NCI-H146 treated with DMSO at 0.1 percent for 48 hours (cell line): Measurements from ENCODE around the gene MMP20.
"Not testable (repeated sequence)": the region's sequence is repeated elsewhere in the genome, so short reads cannot be mapped to it uniquely, and the experiment has no call there.

Experiments
- DNase-seq: peaks from one replicate; lab custom pipeline; 2025; ENCODE audit not compliant: unreplicated experiment; lab: John Stamatoyannopoulos, UW

Gene MMP20, protein sequence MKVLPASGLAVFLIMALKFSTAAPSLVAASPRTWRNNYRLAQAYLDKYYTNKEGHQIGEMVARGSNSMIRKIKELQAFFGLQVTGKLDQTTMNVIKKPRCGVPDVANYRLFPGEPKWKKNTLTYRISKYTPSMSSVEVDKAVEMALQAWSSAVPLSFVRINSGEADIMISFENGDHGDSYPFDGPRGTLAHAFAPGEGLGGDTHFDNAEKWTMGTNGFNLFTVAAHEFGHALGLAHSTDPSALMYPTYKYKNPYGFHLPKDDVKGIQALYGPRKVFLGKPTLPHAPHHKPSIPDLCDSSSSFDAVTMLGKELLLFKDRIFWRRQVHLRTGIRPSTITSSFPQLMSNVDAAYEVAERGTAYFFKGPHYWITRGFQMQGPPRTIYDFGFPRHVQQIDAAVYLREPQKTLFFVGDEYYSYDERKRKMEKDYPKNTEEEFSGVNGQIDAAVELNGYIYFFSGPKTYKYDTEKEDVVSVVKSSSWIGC

GRCh38 chr11:102625177-102625576 lies at the start of gene MMP20:
MMP20 (minus strand) TSS chr11:102625332; CDS start chr11:102625319, 13 bp downstream.
- DNase-seq = no peak

DNA sequence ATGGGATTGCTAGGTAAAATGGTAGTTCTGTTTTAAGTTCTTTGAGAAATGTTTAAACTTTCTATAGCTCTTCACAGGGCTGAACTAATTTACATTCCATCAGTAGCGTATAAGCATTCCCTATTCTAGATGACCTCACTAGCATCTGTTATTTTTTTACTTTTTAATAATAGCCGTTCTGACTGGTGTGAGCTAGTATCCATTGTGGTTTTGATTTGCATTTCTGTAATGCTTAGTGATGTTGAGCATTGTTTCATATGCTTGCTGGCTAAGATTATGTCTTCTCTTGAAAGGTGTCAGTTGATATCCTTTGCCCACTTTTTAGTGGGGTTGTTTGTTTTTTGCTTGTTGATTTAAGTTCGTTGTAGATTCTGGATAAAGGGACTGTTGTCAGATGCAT lies 44.5 kb upstream of the MMP20 start:
- DNase-seq = no peak

DNA sequence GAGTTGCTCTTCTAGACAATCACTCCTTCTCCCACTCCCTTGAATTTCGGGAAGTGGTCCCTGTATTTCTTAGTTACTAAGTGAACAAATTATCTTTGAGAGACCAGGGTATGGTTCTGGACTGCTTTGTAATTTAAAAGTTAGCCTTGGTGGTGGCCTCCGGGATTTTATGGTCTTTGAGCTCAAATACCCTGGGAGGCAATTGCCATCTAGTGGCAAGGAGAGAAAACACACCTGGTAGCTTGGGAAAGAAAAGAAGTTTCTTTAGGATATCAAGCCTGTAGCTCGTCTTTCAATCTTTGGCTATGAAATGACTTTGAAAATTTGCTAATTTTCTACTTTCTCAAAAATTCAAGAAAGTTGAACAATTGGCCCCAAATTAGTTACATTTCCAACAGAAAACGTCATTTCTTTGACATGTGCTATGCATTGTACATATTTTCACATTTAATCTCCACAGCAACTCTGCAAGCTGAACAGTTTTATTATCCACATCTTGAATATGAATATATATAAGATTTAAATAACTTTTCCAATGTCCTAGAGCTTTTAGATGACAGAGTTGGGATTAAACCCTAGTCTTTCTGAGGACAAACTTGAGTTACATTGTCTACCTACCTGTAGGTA lies 41.3 kb upstream of the MMP20 start:
- DNase-seq = peak; percentile 9

DNA sequence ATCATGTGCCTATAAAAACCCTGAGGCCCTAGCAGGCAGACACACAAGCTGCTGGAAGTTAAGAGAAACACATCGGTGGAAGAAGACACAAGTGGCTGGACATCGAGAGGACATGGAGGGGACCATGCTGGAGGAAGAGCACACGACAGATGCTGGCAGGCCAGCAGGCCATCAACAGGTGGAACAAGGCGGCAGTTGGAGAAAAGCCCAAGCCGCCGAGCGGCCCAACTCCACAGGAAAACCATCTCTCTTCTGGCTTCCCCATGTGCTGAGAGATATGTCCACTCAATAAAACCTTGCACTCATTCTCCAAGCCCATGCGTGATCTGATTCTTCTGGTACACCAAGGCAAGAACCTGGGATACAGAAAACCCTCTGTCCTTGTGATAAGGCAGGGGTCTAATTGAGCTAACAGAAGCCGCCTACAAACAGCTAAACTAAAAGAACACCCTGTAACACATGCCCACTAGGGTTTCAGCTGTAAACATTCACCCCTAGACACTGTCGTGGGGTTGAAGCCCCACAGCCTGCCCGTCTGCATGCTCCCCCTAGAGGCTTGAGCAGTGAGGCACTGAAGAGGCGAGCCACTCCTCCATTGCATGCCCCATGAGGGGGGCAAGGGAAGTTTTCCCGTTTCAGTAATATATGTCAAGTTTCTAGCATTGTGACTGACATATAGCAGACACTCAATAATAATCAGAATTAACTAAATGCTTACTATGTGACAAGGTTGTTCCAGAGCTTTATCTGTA lies 39.0 kb upstream of the MMP20 start:
- DNase-seq = no peak

GRCh38 chr11:102662607-102663006 lies 37.5 kb upstream of the MMP20 start:
- DNase-seq = no peak

DNA sequence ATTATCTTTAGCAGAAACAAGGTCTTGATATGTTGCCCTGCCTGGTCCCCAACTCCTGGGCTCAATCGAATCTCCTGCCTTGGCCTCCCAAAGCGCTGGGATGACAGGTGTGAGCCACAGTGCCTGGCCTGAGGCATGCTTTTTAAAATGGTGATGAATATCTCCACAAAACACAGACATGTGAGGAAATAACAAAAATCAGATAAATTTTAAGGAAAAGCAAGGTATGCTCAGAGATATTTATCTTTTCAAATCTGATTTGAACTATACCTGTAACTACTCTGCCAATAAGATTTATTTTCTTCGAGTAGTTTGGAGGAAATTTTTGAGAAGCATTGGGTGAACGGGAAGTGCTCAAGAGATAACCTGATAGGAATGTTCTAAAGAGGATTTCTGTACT lies 35.9 kb upstream of the MMP20 start:
- no peak for DNase-seq

DNA sequence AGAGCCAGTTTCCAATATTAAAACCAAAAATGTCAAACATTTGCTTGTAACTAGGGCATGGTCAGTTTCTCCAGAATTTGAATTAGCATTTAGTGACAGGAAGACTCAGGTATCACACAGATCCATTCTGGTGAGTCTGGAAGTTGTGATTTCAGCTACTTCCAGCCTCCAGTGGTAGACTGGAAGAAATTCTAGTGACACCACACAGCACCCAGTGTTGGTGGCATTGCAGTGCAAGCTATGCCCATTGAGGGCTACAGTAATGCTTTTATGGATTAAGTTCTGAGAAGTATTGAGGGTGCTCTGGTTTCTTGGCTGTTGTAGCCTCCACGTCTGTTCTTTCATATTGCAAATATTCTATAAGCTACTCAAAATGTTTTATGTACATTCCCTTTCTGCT lies 31.4 kb upstream of the MMP20 start:
- no peak for DNase-seq

DNA sequence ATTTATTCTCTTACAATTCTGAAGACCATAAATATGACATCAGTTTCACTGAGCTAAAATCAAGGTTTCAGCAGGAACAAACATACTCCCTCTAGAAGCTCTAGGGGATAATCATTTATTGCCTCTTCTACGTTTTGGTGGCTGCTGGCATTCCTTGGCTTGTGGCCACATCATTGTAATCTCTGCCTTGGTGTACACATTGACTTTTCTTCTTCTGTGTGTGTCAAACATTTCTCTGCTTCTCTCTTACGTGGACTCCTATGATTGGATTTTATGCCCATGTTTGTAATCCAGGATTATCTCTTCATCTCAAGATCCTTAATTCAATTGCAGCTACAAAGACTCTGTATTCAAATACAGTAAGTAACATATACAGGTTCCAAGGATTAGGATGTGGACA lies 30.4 kb upstream of the MMP20 start:
- no peak for DNase-seq

DNA sequence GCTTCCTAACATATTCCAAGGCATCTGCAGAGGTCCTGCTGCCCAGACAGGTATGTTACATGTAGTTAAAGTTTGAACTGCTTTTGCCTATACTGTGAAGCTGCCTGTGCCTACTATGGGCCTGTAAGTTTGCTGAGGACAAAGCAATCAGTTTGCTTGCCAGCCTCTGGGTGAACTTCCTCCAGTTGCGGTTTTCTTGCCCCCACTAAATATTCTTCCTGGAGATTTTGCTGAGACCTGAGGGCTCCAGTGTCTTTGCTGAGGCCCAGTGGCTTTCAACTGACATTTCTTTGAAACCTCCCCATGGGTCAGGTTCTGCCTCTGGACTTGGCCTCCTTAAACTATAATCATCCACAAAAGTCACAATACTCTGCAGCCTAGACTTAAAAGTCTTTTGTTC lies 29.6 kb upstream of the MMP20 start:
- DNase-seq = no peak

DNA sequence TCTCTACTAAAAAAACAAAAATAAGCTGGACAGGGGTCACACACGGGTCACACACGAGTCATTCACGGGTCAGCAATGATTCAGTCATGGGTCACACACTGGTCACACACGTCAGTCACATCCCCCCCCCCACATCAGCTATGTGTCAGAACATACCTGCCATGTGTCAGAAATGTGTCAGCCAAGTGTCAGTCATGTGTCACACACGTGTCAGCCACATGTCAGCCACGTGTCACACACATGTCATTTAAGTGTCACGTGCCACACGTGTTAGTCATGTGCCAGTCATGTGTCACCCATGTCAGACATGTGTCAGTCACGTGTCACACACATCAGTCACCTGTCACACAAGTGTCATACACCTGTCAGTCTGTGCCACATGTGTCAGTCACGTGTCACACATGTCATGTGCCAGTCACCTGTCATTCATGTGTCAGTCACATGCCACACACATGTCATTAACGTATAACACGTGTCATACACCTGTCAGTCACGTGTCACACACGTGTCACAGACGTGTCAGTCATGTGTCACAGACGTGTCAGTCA lies 28.7 kb upstream of the MMP20 start:
- no peak for DNase-seq

DNA sequence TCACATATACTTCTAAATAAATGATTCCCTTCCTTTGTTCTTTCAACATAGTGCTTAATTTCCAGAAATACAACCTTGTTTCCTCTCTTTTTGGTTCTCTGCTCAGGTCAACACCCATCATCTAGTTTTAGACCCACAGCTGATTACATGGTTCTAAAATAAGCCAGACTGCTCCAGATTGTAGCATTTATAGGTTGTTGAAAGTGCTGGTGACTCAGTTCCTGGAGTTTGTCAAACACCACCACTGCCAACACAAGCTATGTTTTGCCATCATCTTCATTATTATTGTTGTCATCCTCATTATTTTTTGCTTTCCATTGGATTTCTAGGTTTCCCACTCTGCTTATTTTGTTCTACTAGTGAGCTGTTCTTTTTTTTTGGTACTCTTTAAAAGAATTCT lies 22.3 kb upstream of the MMP20 start:
- DNase-seq = no peak

GRCh38 chr11:102643941-102644340 lies 18.8 kb upstream of the MMP20 start:
- DNase-seq = no peak

DNA sequence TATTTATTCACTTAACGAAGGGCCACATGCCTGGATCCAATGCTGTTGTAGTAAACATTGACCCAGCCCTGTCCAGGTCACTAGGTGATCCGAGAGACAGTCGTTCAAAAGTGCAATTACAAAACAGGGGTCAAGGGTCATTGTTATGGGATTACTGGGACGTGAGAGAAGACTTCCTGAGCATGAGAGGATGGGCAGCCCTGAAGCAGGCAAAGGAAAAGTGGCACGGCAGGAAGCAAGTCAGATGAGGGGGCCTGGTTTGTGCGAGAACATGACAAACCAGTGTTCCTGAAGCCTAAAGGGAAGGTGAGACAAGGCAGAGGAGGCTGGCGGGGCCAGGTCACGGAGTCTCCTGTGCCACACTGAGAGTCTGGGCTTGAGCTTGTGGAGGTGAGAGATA lies 15.8 kb upstream of the MMP20 start:
- DNase-seq = no peak

DNA sequence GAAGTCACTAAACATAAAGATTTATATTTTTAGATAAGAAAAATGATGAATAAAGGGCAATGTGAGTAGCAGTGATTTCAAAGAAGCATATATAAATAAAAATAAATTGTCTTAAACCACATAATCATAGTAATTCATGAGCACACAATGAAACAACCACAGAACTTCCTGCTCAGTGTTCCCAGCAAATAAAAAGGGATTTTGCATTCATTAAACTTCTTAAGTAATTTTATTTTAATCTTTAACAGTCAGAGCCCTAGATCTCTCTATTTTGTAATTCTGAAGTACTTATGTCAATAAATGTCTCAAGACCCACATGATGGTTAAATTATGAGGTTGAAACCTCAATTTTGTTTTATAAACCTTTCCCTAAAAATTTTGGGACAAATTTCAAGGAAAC lies 14.5 kb upstream of the MMP20 start:
- DNase-seq = no peak

DNA sequence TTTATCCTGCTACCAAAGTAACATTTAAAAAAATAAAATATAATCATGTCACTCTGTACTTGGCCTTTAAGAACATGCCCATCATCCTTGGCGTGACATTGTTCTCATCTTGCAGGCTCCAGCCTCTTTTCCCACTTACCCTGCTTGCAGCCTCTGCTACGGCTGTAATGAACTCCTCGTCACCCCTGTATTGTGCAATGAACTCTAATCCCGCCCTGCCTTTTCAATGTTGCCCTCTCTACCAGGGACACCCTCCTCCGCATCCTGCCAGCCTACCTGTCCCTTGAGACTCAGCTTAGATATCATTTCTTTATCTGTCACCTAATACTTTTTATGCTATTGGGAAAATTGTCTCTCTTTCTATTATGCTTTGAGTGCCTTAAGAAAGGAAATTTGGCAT lies 12.6 kb upstream of the MMP20 start:
- DNase-seq = no peak

DNA sequence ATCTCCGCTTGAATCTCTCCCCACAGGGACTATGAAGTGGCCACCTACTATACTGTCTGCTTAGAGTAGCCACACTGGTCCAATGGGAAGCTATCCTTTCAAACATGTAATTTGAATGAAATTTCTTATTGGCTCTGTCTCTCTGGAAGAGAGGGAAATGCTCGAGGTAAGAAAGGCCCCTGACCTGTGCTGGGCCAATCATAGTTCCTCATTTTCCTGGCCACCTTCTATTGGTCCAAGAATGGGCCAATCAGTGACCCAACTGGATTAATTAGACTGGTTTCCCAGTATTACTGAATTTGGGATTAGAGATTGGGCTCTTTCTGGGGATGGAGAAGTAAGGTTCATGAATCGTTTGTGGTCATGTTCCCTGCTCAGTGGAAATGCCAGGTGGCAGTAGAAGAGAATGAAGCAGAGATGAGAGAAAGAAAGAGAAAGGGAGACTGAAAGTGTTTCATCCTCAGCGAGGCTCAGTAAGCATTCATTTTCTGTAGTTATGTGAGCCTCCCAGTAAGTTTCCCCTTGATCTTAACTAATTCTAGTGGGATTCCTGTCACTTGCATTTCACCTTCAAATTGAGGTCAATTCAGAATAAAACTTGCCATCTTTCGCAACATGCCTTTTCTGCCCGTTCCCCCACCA lies 8.4 kb upstream of the MMP20 start:
- no peak for DNase-seq

- DNase-seq = no peak
Observed at GRCh38 chr11:102632026-102632425, 6.9 kb upstream of the MMP20 start.

DNA sequence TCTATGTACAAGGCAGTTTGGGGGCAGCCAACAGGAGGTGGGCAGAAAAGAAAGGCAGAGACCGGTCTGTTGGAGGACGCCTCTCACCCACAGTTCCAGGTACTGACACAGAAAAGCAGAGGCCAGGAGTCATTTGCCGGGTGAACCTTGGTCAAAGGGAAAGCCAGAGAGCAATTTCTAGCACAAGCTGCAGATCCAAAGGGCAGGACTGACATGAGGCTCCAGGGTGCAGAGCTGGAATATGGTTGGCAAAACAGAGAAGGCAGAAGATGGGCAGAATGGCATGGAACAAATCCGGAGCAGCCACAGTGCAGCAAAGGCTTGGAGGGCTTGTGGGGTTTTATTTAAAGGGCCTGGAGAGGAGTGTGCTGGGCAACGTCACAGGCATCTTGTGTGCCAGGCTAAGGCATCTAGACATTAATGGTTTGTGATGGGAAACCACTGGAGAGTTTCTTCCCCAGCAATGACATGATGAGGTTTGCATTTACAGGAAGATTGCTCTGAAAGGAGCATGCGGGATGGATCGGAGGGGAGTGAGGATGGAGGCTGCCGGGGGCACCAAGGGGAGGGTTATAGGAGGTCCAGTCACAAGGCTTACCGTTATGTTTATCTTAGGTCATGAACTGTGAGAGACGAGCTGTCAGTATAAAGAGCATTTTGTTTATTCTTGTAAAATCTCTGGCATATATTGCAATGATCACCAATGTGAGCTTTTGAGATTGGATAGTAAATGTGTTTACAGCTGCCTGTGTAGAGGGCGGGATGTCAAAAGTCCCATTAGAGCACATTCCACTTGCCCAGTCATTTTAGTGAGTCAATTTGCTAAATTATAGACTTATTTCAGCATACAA lies 5.7 kb upstream of the MMP20 start:
- DNase-seq = no peak

DNA sequence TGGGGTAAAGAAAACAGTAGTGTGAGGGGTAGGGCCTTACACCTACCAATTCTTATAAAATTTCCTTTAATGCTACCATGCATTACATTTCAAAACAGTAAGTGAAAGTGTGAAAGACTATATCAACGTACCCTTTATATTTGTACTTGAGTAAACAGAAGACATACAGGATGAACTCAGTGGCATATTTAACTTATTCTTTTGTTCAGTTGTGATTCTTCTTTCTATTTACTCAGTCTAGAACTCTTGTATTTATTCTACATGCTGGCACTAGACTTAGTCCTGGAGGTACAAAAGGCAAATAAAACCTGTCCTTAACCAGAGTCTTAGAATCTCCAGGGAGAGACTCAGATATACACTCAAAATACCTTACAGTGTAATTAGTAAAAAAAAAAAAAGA lies 4.8 kb upstream of the MMP20 start:
- not testable (repeated sequence) for DNase-seq

- DNase-seq = no peak
Observed at GRCh38 chr11:102626676-102627075, 1.5 kb upstream of the MMP20 start.
